Muscle of back (tissue), 11 donors: ENCODE data around the gene TSPAN5. TPM values are rescaled to one million over a fixed set of nuclear protein-coding genes. Genes with fewer than 3 reads are reported as not detected.

Experiments
- DNase-seq, 3 donors: peaks; one replicate each; pipeline versions ENCODE4 v3.0.0 to v3.0.0-alpha.2; 2013
- polyA plus RNA-seq, 10 donors: library from polyadenylated mRNA; unstranded; fragments of 120-200 nt; gene quantifications; one replicate each; pipeline ENCODE4 v1.2.1, GENCODE V29; 2013; ENCODE audit not compliant: insufficient read length in 10 of 10

Gene TSPAN5
- polyA plus RNA-seq, 10 donors, result 14.4 to 24.9 (median 15.9) TPM

GRCh38 chr4:98620087-98620784 lies 38.2 kb downstream of the TSPAN5 start:
- DNase-seq, result no peak

DNA sequence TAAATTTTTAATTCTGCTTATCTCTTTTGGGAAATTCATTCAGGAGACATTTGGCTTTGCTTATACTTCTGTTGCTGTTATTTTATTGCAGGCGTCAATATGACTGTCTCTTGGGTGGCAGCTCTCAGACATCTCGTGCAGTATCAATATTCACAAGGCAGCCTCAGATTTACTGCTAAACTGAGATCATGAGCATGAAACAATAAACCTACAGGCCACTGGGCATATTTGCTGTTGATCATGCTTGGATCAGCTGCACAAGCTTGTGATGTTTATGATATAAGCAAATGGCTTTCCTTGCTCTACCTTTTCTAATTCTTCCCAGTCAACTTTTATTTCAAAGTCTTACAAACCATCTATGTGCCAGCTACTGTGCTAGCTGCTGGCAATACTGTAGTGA lies 39.2 kb downstream of the TSPAN5 start:
- DNase-seq, result peak in 1 of 3 donors; percentile 32

DNA sequence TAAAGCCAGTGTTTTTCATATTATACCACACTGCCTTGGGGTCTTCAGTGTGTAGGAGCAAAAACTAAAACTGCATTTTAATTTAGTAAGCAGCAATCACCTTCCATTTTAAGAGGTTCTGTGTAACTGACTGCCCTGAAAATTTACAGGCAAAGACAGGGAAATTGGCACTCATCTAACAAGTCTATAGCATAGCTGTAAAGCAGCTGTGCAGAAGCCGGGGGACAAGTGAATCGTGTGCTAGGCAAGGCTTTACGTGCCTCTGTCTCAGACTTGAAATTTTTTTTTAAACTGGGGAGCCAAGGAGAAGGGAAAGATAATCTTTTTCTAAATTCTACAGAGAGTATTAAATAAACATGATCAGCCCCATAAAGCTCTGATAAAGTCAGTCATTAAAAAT lies 39.7 kb downstream of the TSPAN5 start:
- DNase-seq, result peak in 1 of 3 donors; percentile 55

GRCh38 chr4:98617358-98618047 lies 40.9 kb downstream of the TSPAN5 start:
- DNase-seq, result peak in 2 of 3 donors; percentile 32 to 66

- DNase-seq, result no peak
These were observed 42.4 kb downstream of the TSPAN5 start for GRCh38 chr4:98615991-98616390.

- DNase-seq, result peak in 1 of 3 donors; percentile 27
These were observed 43.7 kb downstream of the TSPAN5 start for GRCh38 chr4:98614662-98615061.

DNA sequence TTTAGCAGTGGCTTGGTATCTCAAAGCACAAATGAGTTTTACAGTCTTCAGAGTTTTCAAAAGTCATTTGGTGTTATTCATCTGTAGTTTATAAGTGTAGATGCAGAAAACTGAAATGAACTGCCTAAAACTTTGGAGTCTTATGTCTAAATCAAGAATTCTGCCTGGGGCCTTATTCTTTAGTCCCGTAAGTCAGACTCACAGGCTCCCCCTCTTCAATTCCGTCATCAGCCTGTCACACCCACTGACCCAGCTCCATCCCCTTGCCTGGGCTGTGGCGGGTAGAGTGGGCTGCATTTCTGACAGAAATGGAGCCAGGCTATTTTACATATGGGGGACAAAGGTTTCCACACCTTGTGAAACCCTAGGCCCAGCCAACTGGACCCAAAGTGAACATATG lies 44.3 kb downstream of the TSPAN5 start:
- no peak for DNase-seq

GRCh38 chr4:98613453-98614075 lies 44.8 kb downstream of the TSPAN5 start:
- no peak for DNase-seq

- no peak for DNase-seq
These were observed 45.8 kb downstream of the TSPAN5 start for GRCh38 chr4:98612318-98613250.

DNA sequence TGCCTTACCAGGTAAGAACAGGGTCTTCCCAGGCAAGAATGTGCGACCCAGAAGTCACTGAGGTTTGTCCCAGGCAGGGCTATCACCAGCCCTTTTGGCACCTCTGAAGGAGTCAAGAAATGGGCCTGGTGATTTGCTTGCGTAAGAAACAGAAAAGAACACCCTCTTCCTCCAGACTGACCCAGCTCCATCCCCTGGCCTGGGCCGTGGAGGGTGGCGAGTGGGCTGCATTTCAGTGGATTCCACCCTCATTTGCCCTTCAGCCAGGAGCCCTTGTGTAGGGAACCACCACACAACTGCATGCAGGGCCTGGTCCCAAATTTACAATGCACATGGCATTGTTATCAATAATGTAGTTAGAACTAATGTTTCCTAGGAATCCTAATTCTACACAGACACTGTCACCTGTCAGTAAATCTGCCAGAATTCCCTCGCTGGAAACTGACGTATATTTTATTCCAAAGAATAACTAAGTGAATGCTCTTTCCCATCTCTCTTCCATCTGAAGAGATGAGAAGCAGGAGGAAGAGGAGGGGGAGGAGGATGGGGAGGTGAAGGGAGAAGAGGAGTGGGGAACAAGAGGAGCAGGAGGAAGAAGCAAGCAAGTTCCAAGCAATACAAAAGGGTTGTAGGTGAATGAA lies 46.6 kb downstream of the TSPAN5 start:
- DNase-seq, result no peak

DNA sequence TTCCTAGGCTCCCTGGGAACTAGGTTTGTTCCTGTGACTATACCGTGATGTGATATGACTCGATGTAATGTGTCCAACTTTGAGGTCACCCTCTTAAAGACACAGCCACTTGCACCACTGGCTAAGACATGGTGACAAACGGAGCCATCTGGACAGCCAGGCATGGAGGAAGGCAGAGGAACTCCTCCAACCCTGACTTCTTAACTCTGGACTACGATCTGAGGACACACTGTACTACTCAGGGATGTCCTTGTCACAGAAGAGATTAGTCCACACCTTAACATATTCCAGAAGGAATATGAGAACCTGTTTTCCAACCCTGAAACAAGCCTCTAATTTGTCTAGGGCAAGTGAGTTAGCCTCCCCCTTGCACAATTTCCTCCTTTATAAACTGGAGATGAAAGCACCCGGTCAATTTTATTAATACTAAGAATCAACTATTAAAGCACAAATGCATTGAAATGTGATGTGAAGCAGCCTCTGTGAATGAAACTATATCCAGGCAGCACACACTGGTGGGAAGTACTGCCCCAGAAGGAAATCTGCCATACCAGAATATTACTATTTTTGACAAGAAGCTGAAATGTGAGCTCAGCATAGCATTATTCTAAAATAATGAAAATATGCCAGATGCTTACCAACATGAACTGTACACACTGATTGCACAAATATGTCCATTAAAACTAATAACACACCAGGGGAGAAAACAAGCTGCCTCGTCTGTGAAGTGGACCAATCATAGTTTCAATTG lies 47.3 kb downstream of the TSPAN5 start:
- DNase-seq, result no peak

DNA sequence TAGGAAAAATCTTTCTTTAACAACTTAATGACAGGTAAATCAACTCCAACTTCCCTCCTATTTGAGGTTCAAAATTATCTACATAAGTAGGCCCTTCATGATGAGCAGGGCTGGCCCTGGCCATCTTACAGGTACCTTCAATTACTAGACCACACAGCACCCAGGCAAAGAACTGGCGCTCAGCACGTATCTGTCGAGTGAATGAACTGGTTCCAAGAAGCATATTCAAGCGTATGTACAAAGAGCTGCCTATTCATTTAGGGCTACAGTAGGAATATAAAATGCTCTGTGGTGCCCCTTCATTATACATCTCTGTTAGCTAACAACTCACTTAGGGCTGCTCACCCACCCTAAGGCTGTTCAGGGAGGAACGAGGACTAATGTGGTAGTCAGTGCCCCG lies 48.0 kb downstream of the TSPAN5 start:
- DNase-seq, result no peak

DNA sequence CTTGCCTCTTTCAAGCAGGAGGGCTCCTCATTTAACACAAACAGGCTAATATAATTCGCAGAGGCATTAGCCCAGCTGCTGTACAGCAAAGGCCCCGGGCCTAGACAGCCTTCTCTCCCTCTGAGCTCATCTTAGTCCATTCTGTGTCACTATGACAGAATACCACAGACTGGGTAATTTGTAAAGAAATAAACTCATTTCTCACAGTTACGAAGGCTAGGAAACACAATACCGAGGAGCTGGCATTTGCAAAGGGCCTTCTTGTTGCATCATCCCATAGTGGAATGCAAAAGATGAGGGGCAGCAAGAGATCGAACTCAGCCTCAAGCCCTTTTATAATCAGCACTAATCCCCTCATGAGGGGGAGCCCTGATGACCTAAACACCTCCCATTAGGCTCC lies 48.5 kb downstream of the TSPAN5 start:
- no peak for DNase-seq

GRCh38 chr4:98608356-98608755 lies 50.1 kb downstream of the TSPAN5 start:
- no peak for DNase-seq

DNA sequence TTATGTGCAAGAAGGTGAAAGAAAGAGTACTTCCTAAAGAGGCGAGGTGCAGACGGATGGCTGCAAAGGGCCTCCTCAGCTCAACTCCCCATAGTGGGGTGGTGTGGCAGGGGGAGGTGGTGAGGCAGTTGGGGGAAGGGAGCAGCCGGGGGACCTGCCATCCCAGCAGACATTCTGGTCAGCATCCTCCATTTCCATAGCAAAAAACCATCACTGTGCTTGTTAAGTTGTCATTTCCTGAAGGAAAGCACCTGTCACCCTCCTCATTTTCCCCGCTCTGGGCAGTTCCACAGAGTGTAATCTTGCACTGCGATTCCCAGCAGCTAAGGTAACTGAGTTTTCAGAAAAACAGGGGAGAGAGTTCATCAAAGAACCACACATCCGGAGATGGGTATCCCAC lies 51.5 kb downstream of the TSPAN5 start:
- no peak for DNase-seq

- DNase-seq, result no peak
These were observed 53.2 kb downstream of the TSPAN5 start for GRCh38 chr4:98605216-98605615.

- DNase-seq, result no peak
These were observed 53.7 kb downstream of the TSPAN5 start for GRCh38 chr4:98604723-98605122.

- DNase-seq, result peak in 1 of 3 donors; percentile 47
These were observed 54.5 kb downstream of the TSPAN5 start for GRCh38 chr4:98603683-98604521.

DNA sequence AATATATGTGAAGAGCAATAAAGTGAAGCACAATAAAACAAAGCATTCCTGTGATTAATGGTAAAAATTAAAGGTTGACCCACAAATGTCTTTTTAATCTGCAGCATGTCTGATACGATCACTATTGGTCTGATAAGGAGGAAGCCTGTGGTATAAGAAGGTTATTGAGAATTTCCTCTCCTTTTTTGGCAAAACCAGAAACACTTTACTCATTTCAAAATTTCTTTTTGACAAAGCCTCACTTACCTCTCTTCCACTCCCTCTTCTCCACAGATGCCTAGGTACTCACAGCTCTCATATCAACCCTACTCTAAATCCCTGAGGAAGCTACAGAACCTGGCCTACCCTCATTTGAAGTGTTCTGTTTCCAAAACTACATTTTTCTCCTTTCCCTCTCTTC lies 56.1 kb downstream of the TSPAN5 start:
- DNase-seq, result no peak

DNA sequence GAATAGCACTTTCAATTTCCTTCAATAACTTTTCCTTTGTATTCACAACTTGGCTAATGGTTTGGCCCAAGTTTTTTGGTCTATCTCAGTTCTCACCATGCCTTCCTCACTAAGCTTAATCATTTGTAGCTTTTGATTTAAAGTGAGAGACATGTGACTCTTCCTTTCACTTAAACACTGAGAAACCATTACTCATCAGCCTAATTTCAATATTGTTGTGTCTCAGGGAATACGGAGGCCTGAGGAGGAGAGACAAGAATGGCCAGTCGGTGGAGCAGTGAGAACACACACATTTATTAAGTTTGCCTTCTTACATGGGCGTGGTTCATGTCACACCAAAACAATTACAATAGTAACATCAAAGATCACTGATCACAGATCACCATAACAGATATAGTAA lies 56.7 kb downstream of the TSPAN5 start:
- no peak for DNase-seq
